Inflammatory macrophage (primary cell): ENCODE results near the gene TMEM82.

Experiments
- DNase-seq, 2 donors: peaks; one replicate each; pipeline ENCODE4 v3.0.0-alpha.2; 2020 to 2022

TMEM82 gene

GRCh38 chr1:15788624-15789301 is 46.5 kb downstream of the TMEM82 start:
- DNase-seq = peak; percentile 87 to 92

GRCh38 chr1:15796086-15796462 is 53.8 kb downstream of the TMEM82 start:
- no peak for DNase-seq
